ENCODE results near the gene LMNTD1.

Gene LMNTD1

DNA sequence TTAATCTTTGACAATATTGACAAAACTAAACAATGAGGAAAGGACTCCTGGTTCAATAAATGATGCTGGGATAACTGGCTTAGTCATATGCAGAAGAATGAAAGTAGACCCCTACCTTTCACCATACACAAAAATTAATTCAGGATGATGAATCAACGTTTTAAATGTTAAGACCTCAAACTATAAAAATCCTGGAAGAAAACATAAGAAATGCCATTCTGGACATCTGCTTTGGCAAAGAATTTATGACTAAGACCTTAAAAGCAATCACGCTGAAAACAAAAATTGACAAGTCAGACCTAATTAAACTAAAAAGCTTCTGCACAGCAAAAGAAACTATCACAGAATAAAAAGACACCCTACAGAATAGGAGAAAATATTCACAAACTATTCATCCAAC lies 97.4 kb downstream of the LMNTD1 start:
- no peak for DNase-seq
- Histone ChIP-seq H3K27me3 (ENCODE audit: insufficient read depth, low read depth, severe bottlenecking) (no peaks in the 10 kb centered on the region), H3K9me3 (ENCODE audit: severe bottlenecking) (no peaks in the 10 kb centered on the region), H3K36me3 (no peaks in the 10 kb centered on the region), H3K27ac (no peak overlapping the region), H3K4me3 (ENCODE audit: low read depth, low read length) (no peak overlapping the region)
- TF ChIP-seq, protein P1, sequence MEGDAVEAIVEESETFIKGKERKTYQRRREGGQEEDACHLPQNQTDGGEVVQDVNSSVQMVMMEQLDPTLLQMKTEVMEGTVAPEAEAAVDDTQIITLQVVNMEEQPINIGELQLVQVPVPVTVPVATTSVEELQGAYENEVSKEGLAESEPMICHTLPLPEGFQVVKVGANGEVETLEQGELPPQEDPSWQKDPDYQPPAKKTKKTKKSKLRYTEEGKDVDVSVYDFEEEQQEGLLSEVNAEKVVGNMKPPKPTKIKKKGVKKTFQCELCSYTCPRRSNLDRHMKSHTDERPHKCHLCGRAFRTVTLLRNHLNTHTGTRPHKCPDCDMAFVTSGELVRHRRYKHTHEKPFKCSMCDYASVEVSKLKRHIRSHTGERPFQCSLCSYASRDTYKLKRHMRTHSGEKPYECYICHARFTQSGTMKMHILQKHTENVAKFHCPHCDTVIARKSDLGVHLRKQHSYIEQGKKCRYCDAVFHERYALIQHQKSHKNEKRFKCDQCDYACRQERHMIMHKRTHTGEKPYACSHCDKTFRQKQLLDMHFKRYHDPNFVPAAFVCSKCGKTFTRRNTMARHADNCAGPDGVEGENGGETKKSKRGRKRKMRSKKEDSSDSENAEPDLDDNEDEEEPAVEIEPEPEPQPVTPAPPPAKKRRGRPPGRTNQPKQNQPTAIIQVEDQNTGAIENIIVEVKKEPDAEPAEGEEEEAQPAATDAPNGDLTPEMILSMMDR (IDR thresholded peaks at IDR 0.05; ENCODE audit: low read depth, low read length): no peak

DNA sequence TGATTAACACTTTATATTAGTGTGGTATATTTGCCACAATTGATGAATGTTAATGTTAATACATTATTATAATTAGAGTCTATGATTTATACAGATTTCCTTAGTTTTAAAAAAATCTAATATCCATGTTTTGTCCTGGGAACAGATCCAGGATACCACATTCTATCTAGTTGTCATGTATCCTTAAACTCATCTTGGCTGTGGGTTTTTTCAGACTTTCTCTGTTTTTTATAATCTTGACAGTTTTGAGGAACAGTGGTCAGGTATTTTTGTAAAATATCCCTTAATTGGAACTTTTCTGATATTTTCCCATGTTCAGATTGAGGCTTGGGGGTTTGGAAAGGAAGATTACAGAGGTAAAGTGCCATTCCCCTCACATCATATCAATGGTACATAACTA lies 104.1 kb downstream of the LMNTD1 start:
- Histone ChIP-seq H3K27me3 (ENCODE audit: insufficient read depth, low read depth, severe bottlenecking) (no peaks in the 10 kb centered on the region), H3K36me3 (no peaks in the 10 kb centered on the region), H3K27ac (no peak overlapping the region), H3K9me3 (ENCODE audit: severe bottlenecking) (no peaks in the 10 kb centered on the region), H3K4me3 (ENCODE audit: low read depth, low read length) (no peak overlapping the region)
- TF ChIP-seq, protein P1 (IDR thresholded peaks at IDR 0.05; ENCODE audit: low read depth, low read length): no peak
- DNase-seq: no peak

DNA sequence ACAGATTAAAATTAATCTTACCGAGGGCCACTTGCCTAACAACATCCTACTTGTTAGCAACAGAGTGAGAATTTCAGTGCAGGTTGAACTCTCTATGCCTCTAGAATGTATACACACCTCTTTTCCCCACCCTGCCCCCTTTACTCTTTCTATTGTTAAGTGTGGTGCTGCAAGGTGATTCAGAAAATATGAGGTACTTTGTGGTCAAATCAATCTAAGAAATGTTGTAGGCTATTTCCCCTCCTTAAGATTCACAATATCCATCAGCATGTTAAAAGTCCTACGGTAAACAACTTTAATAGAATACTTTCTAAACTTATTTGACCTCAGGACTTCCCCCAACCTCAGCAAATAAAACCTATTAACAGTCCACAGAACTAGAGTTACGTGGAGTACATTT lies 106.0 kb downstream of the LMNTD1 start:
- Histone ChIP-seq H3K36me3 (no peaks in the 10 kb centered on the region), H3K9me3 (ENCODE audit: severe bottlenecking) (no peaks in the 10 kb centered on the region), H3K27me3 (ENCODE audit: insufficient read depth, low read depth, severe bottlenecking) (no peaks in the 10 kb centered on the region), H3K27ac (no peak overlapping the region), H3K4me3 (ENCODE audit: low read depth, low read length) (no peak overlapping the region)
- DNase-seq: no peak
- TF ChIP-seq, protein P1 (IDR thresholded peaks at IDR 0.05; ENCODE audit: low read depth, low read length): no peak

DNA sequence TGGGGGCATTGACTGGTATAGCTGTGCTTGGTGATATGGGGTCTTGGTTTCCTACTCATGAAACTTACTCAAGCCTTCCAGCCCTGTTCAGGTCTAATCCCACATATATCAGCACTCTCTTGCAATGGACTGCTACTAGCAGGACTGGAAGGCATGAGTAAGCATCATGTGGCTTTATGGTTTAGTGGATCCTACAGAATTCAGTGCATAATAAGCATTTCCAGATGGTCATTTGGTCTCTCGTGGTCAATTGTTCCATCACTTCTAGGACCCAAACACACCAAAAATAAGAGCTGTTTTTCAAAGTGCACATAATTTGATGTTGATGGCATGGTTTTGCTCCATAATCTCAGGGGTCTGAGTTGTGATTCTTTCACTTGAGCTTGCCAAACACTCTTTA lies 114.4 kb downstream of the LMNTD1 start:
- DNase-seq: no peak
- H3K9me3 ChIP-seq (ENCODE audit: severe bottlenecking): no peaks in the 10 kb centered on the region
- TF ChIP-seq, protein P1 (IDR thresholded peaks at IDR 0.05; ENCODE audit: low read depth, low read length): no peak

DNA sequence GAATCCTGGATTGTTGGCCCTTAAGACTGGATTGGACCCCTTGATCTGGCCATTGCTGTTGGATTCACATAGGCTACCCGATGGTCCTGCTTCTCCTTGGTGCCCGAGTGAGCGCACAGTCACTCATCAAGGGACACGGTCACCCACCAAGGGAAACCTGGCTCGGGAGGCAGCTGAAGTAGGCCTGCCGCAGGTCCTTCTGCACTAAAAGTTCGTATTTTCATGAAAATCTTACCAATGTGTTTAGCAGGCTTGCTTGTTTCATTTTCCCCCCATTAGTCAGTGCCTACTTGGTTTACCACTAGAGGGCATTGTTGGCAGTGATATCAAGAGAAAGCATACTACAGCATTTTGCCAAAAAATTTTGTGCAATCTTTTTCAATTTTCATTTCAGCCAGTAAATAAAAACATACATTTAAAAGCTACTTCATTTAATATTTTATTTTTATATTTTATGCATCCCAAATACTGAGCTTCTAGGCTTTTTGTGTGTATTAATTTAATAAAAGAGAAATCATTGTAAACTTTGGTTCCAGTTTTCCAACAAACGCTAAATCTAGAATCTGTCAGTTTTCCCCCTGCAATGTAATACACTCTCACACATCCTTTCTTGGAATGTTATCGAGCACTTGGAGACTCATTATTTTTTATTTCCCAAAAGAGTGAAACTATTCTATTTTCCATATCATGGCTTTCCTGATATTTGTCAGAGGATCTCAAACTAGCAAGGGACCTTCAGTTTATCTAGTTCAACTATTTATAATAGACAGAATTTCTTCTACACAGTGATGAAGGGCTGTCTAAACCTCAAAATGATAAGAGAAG lies 116.7 kb downstream of the LMNTD1 start:
- H3K9me3 ChIP-seq (ENCODE audit: severe bottlenecking): no peaks in the 10 kb centered on the region
- peak overlapping the region; percentile 42 for H3K4me3 ChIP-seq (ENCODE audit: low read depth, low read length)
- H3K27me3 ChIP-seq (ENCODE audit: insufficient read depth, low read depth, severe bottlenecking): no peaks in the 10 kb centered on the region
- peak; percentile 29 for DNase-seq
- H3K36me3 ChIP-seq: no peaks in the 10 kb centered on the region
- TF ChIP-seq, protein P1 (IDR thresholded peaks at IDR 0.05; ENCODE audit: low read depth, low read length): peak; percentile 65
- no peak overlapping the region for H3K27ac ChIP-seq

More for the DNA sequence above, 114.4 kb downstream of the LMNTD1 start:
- H3K4me3 ChIP-seq (ENCODE audit: low read depth, low read length): no peak overlapping the region
- no peaks in the 10 kb centered on the region for H3K36me3 ChIP-seq
- H3K27ac ChIP-seq: no peak overlapping the region
- no peaks in the 10 kb centered on the region for H3K27me3 ChIP-seq (ENCODE audit: insufficient read depth, low read depth, severe bottlenecking)

DNA sequence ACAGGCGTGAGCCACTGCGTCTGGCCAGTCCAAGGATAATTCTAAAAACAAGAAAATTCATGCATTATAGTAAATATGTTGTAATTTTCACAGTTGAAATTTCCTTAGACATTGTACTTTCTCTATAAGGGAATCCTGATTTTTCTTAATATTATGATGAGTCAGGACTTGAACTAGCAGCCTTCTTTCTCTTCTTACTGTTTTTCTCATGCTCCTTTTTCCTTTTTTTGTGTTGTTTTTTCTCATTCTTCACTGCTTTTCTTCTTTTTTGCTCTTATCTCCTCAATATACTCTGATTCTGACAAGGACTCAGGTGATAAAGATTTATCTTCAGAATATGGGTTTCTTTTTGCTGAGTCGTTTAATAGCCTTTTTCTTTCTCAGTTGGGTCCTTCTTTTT lies 117.7 kb downstream of the LMNTD1 start:
- Histone ChIP-seq H3K4me3 (ENCODE audit: low read depth, low read length) (no peak overlapping the region), H3K36me3 (no peaks in the 10 kb centered on the region), H3K9me3 (ENCODE audit: severe bottlenecking) (no peaks in the 10 kb centered on the region), H3K27ac (no peak overlapping the region), H3K27me3 (ENCODE audit: insufficient read depth, low read depth, severe bottlenecking) (no peaks in the 10 kb centered on the region)
- no peak for DNase-seq
- TF ChIP-seq, protein P1 (IDR thresholded peaks at IDR 0.05; ENCODE audit: low read depth, low read length): no peak

Data from WERI-Rb-1 (cell line).